AG10803 (cell line): ENCODE results near the gene KCNMA1.

Experiments used
- DNase-seq: peaks from one replicate; pipeline ENCODE4 v3.0.0; 2010; ENCODE audit warnings: low read depth
- H3K4me3 ChIP-seq: 2 replicates; pipeline ENCODE4 v1.5.1; 2011; ENCODE audit warnings: mild to moderate bottlenecking, low read length, control low read depth
- CTCF ChIP-seq: conservative IDR thresholded peaks from 2 replicates; pipeline ENCODE4 v1.5.1; 2011; ENCODE audit warnings: mild to moderate bottlenecking, low read length, control low read depth, inconsistent platforms

Gene KCNMA1

GRCh38 chr10:77125231-77125630 is 512.4 kb downstream of the KCNMA1 start:
- TF ChIP-seq CTCF, result no peak
- DNase-seq, result no peak
- H3K4me3 ChIP-seq, result no peak overlapping the region

DNA sequence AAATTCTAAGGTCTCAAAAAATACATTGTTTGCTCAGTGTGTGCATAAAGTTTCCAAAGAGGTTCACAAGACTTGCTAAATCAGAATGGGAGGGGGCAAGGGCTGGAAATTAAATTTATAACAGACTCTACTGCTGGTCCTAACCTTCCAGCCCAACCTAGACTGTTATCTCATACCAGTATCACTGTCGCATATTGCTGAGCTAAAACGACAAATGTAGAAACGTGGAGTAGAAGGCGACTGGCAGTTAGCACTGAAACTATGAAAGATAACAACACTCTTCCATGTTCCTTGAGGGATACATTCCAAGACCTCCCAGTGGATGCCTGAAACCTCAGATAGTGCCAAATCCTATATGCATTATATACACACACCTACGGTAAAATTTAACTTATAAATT is 514.3 kb downstream of the KCNMA1 start:
- H3K4me3 ChIP-seq, result no peak overlapping the region
- TF ChIP-seq CTCF, result no peak
- DNase-seq, result no peak

DNA sequence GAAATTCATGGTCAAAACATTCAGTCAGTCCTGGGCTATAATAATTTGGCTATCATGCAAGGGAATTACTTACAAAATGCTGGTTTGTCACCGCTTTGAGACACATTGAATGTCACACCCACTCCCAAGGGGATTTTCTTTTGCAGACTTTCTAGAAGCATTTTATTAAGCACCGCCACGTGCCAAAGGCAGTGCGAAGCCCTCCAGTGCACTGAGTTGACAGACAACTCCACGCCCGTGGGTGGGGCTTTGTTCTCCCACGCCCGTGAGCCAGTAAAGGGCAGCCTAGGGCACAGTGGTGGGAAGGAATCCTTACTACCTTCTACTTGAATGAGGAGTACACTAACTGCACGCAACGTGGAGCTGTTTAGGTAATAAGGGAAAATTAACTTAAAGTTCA is 515.8 kb downstream of the KCNMA1 start:
- no peak for TF ChIP-seq CTCF
- no peak overlapping the region for H3K4me3 ChIP-seq
- DNase-seq, result no peak

GRCh38 chr10:77120666-77121376 is 516.8 kb downstream of the KCNMA1 start:
- TF ChIP-seq CTCF, result no peak
- no peak overlapping the region for H3K4me3 ChIP-seq
- no peak for DNase-seq

- H3K4me3 ChIP-seq, result no peak overlapping the region
- DNase-seq, result no peak
These were observed 517.6 kb downstream of the KCNMA1 start for GRCh38 chr10:77120012-77120411.

GRCh38 chr10:77118603-77119282 is 518.9 kb downstream of the KCNMA1 start:
- no peak overlapping the region for H3K4me3 ChIP-seq
- TF ChIP-seq CTCF, result no peak
- no peak for DNase-seq

More at GRCh38 chr10:77120012-77120411, 517.6 kb downstream of the KCNMA1 start:
- TF ChIP-seq CTCF, result no peak

DNA sequence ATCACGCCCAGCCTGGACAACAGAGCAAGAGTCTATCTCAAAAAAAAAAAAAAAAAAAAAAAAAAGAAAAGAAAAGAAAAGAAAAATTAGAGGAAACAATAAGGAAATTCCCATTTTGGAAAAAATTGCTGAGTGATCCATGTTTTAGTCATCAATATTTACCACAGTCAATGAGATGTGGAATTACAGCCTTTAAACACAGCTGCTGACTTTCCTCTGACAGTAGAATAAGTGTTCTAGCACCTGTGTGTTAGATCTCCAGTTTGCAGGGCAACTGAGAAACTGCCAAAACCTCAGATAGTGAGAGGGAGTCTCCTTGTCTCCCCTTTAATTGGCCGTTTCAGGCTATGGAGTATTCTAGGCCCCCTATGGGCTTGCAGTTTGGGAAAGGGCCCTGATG is 520.1 kb downstream of the KCNMA1 start:
- H3K4me3 ChIP-seq, result no peak overlapping the region
- no peak for DNase-seq
- TF ChIP-seq CTCF, result no peak
